Regular cardiac myocyte (primary cell): ENCODE results near the gene SPEM1. TPM values are rescaled to one million over a fixed set of nuclear protein-coding genes. Genes with fewer than 3 reads are reported as not detected.

Source experiments
- total RNA-seq: library from RNA; depleted of rRNA; stranded (reverse); fragments of >200 nt; gene quantifications from 2 replicates; pipeline ENCODE4 v1.2.3, GENCODE V29; 2014

SPEM1 gene, protein sequence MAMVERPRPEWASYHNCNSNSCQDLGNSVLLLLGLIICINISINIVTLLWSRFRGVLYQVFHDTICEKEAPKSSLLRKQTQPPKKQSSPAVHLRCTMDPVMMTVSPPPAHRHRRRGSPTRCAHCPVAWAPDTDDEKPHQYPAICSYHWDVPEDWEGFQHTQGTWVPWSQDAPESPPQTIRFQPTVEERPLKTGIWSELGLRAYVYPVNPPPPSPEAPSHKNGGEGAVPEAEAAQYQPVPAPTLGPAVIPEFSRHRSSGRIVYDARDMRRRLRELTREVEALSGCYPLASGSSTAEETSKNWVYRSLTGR
- total RNA-seq: not detected in 2 replicates

DNA sequence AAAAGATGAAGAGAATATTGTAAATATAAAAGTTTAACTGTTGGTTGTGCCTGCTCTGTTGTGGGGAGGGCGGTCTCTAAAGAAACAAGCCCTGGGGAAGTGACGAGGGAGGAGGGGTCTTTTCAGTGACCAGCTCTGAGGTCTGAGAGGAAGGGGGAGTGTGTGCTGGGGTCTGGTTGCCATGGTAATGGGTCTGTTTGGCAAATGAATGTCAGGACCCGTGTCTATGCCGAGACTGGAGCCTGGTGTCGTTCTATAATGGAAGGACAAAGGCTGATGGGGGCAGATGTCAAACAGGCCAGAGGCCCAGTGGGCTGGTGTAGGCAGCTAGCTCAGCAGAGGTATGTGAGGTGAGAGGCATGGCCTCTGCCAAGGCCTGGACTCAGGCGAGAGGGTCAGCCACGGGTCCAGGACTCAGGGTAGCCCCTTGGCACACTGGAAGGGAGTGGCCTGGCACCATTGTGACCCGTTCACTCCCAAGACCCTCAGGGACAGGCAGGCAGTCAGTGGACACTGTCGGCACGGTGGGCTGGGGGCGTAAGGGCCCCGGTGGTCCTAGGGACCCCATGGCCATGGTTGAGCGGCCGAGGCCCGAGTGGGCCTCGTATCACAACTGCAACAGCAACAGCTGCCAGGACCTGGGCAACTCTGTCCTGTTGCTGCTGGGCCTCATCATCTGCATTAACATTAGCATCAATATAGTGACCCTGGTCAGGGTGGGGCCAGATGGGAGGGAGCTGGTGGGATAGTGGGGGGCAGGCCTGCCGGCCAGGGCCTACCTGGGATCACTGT lies at the start of gene SPEM1:
Gene SPEM1 (plus strand): TSS at position 506 of the 792 bp plus-strand sequence. CDS start 61 bp downstream, at position 567.

DNA sequence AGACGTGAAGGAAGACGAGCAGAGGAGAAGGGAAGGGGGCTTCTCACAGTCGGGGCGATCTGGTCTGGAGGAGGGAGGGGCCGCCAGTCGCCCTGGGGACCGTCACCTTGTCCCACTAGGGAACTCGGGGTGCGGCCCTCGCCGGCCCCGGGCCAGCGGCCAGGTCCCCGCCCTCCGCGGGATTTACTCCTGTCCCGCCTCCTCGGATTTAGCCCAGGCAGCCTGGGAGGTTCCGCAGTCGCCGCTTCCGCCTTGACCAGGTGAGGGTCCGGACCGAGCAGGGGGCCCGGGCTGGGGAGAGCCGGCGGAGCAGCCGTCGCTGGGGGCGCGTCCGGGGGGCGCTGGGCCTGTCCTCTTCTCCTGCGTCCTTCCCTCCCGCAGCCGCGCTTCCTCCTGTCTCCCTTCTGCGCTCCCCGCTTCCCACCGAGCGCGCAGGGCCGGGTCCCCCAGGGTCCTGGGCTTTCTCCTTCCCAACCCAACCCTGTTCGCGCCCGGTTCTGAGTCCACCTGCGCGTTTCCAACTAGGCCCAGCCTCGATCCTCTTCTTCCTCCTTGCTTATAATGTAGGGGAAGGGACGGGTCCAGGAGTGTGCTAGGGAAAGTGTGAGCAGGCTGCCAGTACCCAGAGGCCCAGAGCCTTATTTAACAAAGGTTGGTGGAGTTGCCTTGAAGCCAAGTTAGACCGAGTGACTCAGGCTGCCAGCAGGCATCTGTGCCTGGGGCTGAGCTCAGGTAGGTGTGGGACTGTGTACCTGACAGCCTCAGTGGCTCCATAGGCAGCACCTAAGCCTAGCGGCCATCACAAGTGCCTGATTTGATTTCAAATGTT lies 39.1 kb upstream of the SPEM1 start, which contains the start of gene TNK1:
Gene TNK1 (plus strand): TSS at position 235 of the 829 bp plus-strand sequence. CDS start 1,838 bp downstream, outside the sequence.

DNA sequence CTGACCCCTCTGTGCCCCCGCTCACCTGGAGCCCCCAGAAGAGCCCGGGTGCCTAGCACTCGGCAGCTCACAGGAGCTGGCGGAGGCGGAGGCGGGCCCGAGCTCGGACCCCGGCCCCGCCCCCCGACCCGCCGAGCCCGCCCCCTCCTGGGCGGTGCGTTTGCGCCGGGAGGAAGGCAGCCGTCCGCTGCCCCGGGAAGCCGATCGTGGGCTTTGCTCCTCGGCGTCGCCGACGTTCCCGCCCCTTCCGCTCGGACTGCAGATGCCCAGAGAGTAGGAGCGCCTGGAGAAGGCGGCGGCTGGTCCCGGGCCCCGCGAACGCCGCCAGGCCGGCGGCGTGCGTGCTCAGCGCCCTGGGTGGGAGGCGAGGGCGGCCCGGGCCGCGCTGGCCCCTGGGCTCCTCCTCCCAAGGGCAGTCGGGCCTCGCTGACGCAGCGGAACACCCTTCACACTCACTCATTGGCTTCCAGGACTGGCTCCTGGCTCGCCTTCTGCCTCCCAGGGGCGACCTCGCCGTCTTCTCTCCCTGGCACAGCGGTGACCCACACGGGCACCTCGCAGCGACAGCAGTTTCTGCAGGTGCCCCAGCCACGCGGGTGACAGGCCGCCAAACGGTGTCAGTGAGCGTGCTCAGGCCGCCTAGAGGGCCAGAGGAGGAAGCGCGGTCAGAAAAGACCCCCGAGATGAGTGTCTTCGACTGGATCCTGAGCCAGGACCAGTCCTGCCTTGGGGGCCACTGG lies 25.5 kb upstream of the SPEM1 start, which contains the start of gene PLSCR3:
Gene PLSCR3 (minus strand): TSS at position 74 of the 740 bp plus-strand sequence. CDS start 415 bp downstream, outside the sequence.

DNA sequence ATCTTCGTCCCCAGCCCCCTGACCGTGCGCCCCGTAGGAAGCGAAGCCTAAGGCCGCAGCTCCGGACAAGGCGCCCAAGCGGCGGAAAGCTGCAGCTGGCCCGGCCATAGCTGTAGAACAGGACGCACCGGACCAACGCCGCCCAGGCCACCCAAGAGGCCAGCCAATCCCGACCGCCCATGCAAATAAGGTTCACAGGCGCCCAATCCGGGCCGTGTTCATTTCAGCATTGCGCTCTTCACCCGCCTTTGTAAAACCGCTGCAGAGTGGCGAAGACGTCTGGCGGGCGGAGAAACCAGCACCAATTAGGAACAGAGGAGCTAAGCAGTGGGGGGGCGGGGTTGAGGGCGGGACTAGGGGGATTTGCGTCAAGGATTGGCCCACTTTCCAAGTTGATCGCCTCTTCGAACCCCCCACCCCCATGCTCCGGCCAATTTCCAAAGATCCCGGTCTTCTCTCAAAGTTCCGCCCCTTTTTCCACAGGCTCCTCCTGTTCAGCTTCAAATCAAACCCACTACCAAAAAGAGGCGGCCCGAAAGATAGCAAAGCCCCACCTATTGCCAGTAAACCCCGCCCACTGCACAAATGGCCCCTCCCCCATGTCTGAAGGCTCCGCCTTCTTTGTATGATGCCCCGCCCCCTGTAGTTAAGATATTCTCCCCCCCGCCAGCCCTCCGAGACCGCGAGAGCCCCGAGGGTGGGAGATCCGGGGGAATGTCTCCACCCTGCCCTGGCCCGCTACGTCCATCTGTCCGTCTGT lies 16.0 kb upstream of the SPEM1 start, which contains the start of gene TMEM256:
Gene TMEM256 (minus strand): TSS at position 121 of the 760 bp plus-strand sequence. CDS start 13 bp downstream, at position 108.

DNA sequence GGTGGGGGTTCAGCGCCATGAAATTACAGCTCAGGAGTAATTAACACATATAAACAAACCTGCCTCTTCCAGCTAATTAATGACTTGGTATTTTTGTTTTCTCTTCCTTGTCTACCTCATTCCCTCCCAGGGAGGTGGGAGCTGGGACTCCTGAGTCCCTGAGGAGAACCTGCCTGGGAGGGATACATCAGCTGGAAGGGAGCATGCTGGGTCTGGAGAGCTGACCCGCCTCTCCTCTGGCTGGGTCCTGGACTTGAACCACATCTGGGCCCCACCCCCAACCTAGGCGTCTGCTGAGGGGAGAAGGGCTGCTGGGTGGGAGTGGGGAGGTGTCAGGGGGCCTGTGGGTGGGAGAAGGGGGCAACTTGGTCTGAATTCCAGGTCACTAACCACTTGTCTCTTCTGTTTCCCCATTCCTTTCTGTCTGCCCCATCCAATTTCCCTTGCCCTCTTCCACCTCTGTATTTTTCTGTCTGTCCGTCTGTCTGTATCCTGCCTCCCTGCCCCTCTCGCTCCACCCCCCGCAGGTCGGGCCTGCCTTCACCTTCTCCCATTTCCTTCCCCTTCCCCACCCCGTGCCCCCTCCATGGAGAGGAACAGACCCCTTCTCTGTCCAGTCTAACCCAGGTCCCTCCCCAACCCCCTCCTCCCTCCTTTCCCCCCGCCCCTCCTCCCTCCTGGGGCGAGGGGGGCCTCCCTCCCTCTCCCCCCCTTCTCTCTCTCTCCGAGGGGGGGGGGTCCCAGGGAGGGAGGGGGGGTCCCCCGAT lies 12.5 kb upstream of the SPEM1 start, which contains the start of gene NLGN2:
Gene NLGN2 (plus strand): TSS at position 361 of the 767 bp plus-strand sequence. CDS start 411 bp downstream, outside the sequence.

DNA sequence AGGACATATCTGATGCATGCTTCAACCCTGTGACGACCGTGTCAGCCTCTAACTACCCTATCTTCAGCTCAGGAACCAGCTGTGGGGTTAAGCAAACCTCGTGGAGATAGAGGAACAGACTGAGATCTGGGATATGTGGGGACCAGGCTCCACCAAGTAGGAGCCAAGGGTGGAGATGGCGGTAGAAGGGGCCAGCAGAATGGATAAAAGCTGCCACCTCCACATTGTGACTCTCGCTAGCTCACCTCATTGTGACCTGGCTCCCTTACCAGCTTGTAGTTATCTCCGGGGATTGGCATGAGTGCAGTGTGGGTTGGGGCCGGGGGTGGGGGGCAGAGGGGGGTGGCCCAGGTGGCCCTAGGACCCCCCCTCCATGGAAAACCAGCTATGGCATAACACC lies 5.2 kb downstream of the SPEM1 start, which contains the start of gene SPEM2:
Gene SPEM2 (plus strand): TSS at position 301 of the 400 bp plus-strand sequence. CDS start 73 bp downstream, at position 374.

DNA sequence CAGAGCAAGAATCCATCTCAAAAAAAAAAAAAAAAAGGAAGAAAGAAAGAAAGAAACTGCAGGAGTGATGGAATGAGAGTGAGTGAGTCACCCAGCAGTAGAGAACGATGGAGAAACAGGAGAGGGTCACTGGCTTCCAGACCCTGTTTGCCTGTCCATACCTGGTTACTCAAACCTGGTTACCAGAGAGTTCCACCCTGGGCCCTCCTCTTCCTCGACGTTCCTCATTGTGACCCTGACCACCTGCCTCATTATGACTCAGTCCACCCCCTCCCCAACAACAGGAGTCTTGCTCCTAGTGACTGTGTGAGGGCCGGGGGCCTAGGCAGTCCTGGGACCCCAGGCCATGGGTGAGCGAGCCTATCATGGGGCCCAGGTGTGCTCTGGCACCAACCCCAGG lies 8.4 kb downstream of the SPEM1 start, which contains the start of gene SPEM3:
Gene SPEM3 (plus strand): TSS at position 301 of the 400 bp plus-strand sequence. CDS start 46 bp downstream, at position 347.

DNA sequence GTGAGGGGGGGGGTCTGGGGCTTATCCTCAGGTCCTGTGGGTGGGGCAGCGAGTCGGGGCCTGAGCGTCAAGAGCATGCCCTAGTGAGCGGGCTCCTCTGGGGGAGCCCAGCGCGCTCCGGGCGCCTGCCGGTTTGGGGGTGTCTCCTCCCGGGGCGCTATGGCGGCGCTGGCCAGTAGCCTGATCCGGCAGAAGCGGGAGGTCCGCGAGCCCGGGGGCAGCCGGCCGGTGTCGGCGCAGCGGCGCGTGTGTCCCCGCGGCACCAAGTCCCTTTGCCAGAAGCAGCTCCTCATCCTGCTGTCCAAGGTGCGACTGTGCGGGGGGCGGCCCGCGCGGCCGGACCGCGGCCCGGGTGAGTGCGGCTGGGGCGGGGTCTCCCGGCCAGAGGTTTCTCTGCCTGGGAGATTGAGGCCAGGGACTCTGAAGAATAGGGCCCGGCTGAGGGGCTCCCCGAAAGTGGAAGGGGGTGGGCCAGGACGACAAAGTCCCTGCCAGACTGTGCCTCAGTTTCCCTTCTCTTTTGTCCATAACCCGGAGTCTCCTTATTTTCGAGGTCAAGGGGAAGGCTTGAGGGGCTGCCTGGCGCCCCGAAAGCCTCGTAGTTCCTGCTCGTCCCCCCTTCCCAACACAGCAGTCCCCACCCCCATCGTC lies 19.5 kb downstream of the SPEM1 start, which contains the start of gene FGF11:
Gene FGF11 (plus strand): TSS at position 51 of the 651 bp plus-strand sequence. CDS start 109 bp downstream, at position 160.

DNA sequence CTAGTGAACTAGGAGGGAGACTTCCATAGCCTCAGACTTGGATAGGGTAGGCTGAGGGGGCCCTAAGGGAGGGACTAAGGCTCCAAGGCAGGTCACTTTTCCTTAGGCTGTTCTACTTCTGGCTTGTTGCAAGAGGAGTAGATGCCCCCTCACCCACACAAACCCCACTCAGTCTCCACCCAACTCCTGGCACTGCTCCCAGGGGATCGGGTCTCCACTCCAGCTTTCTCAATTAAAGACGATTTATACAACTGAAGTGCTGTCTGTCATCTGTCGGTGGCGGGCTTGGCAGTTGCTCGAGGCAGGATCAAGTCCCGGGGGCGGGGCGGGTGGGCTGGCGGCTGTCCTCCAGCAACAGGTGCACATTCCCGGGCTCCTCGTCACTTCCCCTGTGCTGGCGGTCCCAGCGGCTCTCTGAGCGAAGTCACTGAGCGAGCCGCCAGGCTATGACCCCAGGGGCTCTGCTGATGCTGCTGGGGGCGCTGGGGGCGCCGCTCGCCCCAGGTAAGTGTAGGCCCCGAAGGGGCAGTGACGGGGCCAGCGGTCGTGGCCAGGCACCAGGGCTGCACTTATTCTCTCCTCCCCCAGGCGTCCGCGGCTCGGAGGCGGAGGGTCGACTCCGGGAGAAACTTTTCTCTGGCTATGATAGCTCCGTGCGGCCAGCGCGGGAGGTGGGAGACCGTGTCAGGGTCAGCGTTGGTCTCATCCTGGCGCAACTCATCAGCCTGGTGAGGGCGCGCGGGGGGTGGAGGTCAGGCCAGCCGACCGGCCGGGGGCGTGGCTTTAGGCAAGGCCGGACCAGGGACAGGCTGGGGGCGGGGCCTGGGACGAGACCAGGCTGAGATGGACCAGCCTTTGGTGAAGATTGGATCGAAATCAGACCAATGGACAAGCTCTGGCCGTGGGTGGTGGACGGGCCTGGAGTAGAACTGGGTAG lies 24.8 kb downstream of the SPEM1 start, which contains the start of gene CHRNB1:
Gene CHRNB1 (plus strand): TSS at position 380 of the 937 bp plus-strand sequence. CDS start 67 bp downstream, at position 447.

Other genes with a start within 250 kb of the SPEM1 start
- 0.56 and 0.58 TPM in 2 replicates for gene ASGR1, start 241.0 kb upstream of the SPEM1 start, total RNA-seq
- 12.7 and 16.3 TPM in 2 replicates for gene DLG4, start 200.5 kb upstream of the SPEM1 start, total RNA-seq
- gene ACADVL, start 200.4 kb upstream of the SPEM1 start, total RNA-seq: 261 and 425 TPM in 2 replicates
- 49.8 and 59.5 TPM in 2 replicates for gene DVL2, start 185.8 kb upstream of the SPEM1 start, total RNA-seq
- 40.0 and 40.8 TPM in 2 replicates for gene PHF23, start 180.9 kb upstream of the SPEM1 start, total RNA-seq
- gene GABARAP, start 177.9 kb upstream of the SPEM1 start, total RNA-seq: 118 and 275 TPM in 2 replicates
- gene CTDNEP1, start 168.6 kb upstream of the SPEM1 start, total RNA-seq: 14.4 and 19.9 TPM in 2 replicates
- 22.0 and 57.3 TPM in 2 replicates for gene ELP5, start 168.1 kb upstream of the SPEM1 start, total RNA-seq
- 0.19 and 1.7 TPM in 2 replicates for gene CLDN7, start 157.8 kb upstream of the SPEM1 start, total RNA-seq
- under 0.01 and 0.28 TPM in 2 replicates for gene SLC2A4, start 138.6 kb upstream of the SPEM1 start, total RNA-seq
- gene YBX2, start 125.7 kb upstream of the SPEM1 start, total RNA-seq: 0.56 TPM in 1 of 2 replicates, not detected in the other
- 474 and 1,218 TPM in 2 replicates for gene EIF5A, start 112.7 kb upstream of the SPEM1 start, total RNA-seq
- 26.8 and 41.8 TPM in 2 replicates for gene GPS2, start 105.0 kb upstream of the SPEM1 start, total RNA-seq
- gene NEURL4, start 91.0 kb upstream of the SPEM1 start, total RNA-seq: 12.7 and 23.8 TPM in 2 replicates
- 0.56 and 0.58 TPM in 2 replicates for gene ACAP1, start 83.8 kb upstream of the SPEM1 start, total RNA-seq
- gene KCTD11, start 68.2 kb upstream of the SPEM1 start, total RNA-seq: 10.4 and 13.5 TPM in 2 replicates
- gene TMEM95, start 65.2 kb upstream of the SPEM1 start, total RNA-seq: not detected in 2 replicates
- gene TNK1, start 39.2 kb upstream of the SPEM1 start, total RNA-seq: under 0.01 and 0.28 TPM in 2 replicates
- gene PLSCR3, start 25.8 kb upstream of the SPEM1 start, total RNA-seq: 14.4 and 15.5 TPM in 2 replicates
- 88.0 and 144 TPM in 2 replicates for gene TMEM256, start 16.2 kb upstream of the SPEM1 start, total RNA-seq
- gene NLGN2, start 12.5 kb upstream of the SPEM1 start, total RNA-seq: 2.3 and 4.2 TPM in 2 replicates
- gene SPEM2, start 5.3 kb downstream of the SPEM1 start, total RNA-seq: not detected in 2 replicates
- gene SPEM3, start 8.5 kb downstream of the SPEM1 start, total RNA-seq: not detected in 2 replicates
- gene TMEM102, start 15.1 kb downstream of the SPEM1 start, total RNA-seq: 1.5 and 2.3 TPM in 2 replicates
- 2.5 and 14.7 TPM in 2 replicates for gene FGF11, start 19.2 kb downstream of the SPEM1 start, total RNA-seq
- 2.3 and 3.9 TPM in 2 replicates for gene CHRNB1, start 24.7 kb downstream of the SPEM1 start, total RNA-seq
- 14.8 and 21.4 TPM in 2 replicates for gene ZBTB4, start 59.3 kb downstream of the SPEM1 start, total RNA-seq
- not detected in 2 replicates for gene SLC35G6, start 61.1 kb downstream of the SPEM1 start, total RNA-seq
- gene POLR2A, start 64.0 kb downstream of the SPEM1 start, total RNA-seq: 49.6 and 88.0 TPM in 2 replicates
- 3.6 and 14.1 TPM in 2 replicates for gene TNFSF12, start 128.7 kb downstream of the SPEM1 start, total RNA-seq
- 0.38 and 1.1 TPM in 2 replicates for gene TNFSF13, start 138.4 kb downstream of the SPEM1 start, total RNA-seq
- 71.0 and 99.3 TPM in 2 replicates for gene SENP3, start 141.6 kb downstream of the SPEM1 start, total RNA-seq
- gene CD68, start 159.3 kb downstream of the SPEM1 start, total RNA-seq: 7.5 and 15.2 TPM in 2 replicates
- gene MPDU1, start 163.5 kb downstream of the SPEM1 start, total RNA-seq: 54.4 and 115 TPM in 2 replicates
- 0.28 and 0.38 TPM in 2 replicates for gene SOX15, start 169.8 kb downstream of the SPEM1 start, total RNA-seq
- 50.2 and 58.1 TPM in 2 replicates for gene FXR2, start 194.6 kb downstream of the SPEM1 start, total RNA-seq
- gene SAT2, start 207.5 kb downstream of the SPEM1 start, total RNA-seq: 25.5 and 30.2 TPM in 2 replicates
- gene SHBG, start 209.8 kb downstream of the SPEM1 start, total RNA-seq: 0.19 and 0.28 TPM in 2 replicates
- gene ATP1B2, start 230.6 kb downstream of the SPEM1 start, total RNA-seq: not detected in 2 replicates